WTC11 (cell line): ENCODE data around the gene ZNF358. TPM values are rescaled to one million over a fixed set of nuclear protein-coding genes. Genes with fewer than 3 reads are reported as not detected.

Experiments
- ATAC-seq: fragments of 200-7000 bp; cut with Tn5 transposase; 2 replicates; pipeline ENCODE4 v1.10.0; 2021; ENCODE audit warnings: mild to moderate bottlenecking, moderate library complexity
- CTCF ChIA-PET: fragments of 300-600 bp; sonication (Branson Sonifier 250); formaldehyde crosslinking; loops from one replicate; lab custom pipeline; 2021; ENCODE audit warnings: antibody characterized with exemption; lab: Charles Lee
- POLR2A ChIA-PET: fragments of 350-600 bp; sonication (Branson Sonifier 250); formaldehyde crosslinking; loops from one replicate; lab custom pipeline; 2021; ENCODE audit warnings: antibody characterized with exemption; lab: Charles Lee
- DNase-seq: peaks from one replicate; pipeline ENCODE4 v3.0.0; 2021; ENCODE audit warnings: low spot score
- H3K27ac Mint-ChIP-seq: 2 replicates; pipeline ENCODE4 v1.8.0; 2021; ENCODE audit warnings: mixed read lengths
- H3K27me3 Mint-ChIP-seq: 2 replicates; pipeline ENCODE4 v1.8.0; 2021; ENCODE audit warnings: low read depth, mild to moderate bottlenecking, moderate library complexity, mixed read lengths
- H3K36me3 Mint-ChIP-seq: 2 replicates; pipeline ENCODE4 v1.8.0; 2021; ENCODE audit warnings: mixed read lengths
- H3K4me1 Mint-ChIP-seq: 2 replicates; pipeline ENCODE4 v1.8.0; 2022; ENCODE audit warnings: mixed read lengths
- H3K4me3 Mint-ChIP-seq: 2 replicates; pipeline ENCODE4 v1.8.0; 2021; ENCODE audit warnings: mild to moderate bottlenecking, moderate library complexity, mixed read lengths
- H3K9me3 Mint-ChIP-seq: 2 replicates; pipeline ENCODE4 v1.8.0; 2021; ENCODE audit warnings: mixed read lengths
- ATF1 ChIP-seq: sonication (generic); formaldehyde crosslinking; IDR thresholded peaks from 2 replicates; pipeline ENCODE4 v1.8.1; 2023; ENCODE audit warnings: mild to moderate bottlenecking, moderate library complexity, missing genetic modification reagents
- ESRRA ChIP-seq: sonication (generic); formaldehyde crosslinking; IDR thresholded peaks from 2 replicates; pipeline ENCODE4 v1.8.1; 2022; ENCODE audit warnings: mild to moderate bottlenecking, missing genetic modification reagents, borderline replicate concordance
- IRF2 ChIP-seq: sonication (generic); formaldehyde crosslinking; IDR thresholded peaks from 2 replicates; pipeline ENCODE4 v1.8.0; 2022; ENCODE audit warnings: low read depth, missing genetic modification reagents, borderline replicate concordance
- JAZF1 ChIP-seq: fragments of 250-450 bp; sonication (Bioruptor Pico); IDR thresholded peaks from 2 replicates; pipeline ENCODE4 v1.9.0; 2021; ENCODE audit warnings: moderate library complexity, mild to moderate bottlenecking, inconsistent platforms
- MXD4 ChIP-seq: fragments of 250-450 bp; sonication (Bioruptor Pico); IDR thresholded peaks from 2 replicates; pipeline ENCODE4 v1.8.0; 2021; ENCODE audit warnings: mild to moderate bottlenecking, moderate library complexity, borderline replicate concordance
- MYBL2 ChIP-seq: sonication (generic); formaldehyde crosslinking; IDR thresholded peaks from 2 replicates; pipeline ENCODE4 v1.8.1; 2023; ENCODE audit warnings: mild to moderate bottlenecking, moderate library complexity, missing genetic modification reagents
- NFATC4 ChIP-seq: fragments of 250-450 bp; sonication (Bioruptor Pico); IDR thresholded peaks from 2 replicates; pipeline ENCODE4 v1.9.0; 2021; ENCODE audit warnings: mild to moderate bottlenecking
- NFE2L1 ChIP-seq: sonication (generic); formaldehyde crosslinking; IDR thresholded peaks from 2 replicates; pipeline ENCODE4 v1.8.1; 2023; ENCODE audit warnings: missing genetic modification reagents
- NR3C1 ChIP-seq: sonication (generic); formaldehyde crosslinking; conservative IDR thresholded peaks from 2 replicates; pipeline ENCODE4 v1.8.1; 2023; ENCODE audit warnings: low read depth, mild to moderate bottlenecking, missing genetic modification reagents
- TEAD4 ChIP-seq: sonication (generic); formaldehyde crosslinking; IDR thresholded peaks from 2 replicates; pipeline ENCODE4 v1.8.0; 2022; ENCODE audit warnings: mild to moderate bottlenecking, missing genetic modification reagents
- TP53 ChIP-seq: sonication (generic); formaldehyde crosslinking; IDR thresholded peaks from 2 replicates; pipeline ENCODE4 v1.8.1; 2023; ENCODE audit warnings: mild to moderate bottlenecking, missing genetic modification reagents
- total RNA-seq: library from RNA; stranded (reverse); gene quantifications from 3 replicates; pipeline ENCODE4 v1.2.3, GENCODE V29; 2021
- TF ChIP-seq, protein P1 (sequence below): sonication (generic); formaldehyde crosslinking; IDR thresholded peaks from 2 replicates; pipeline ENCODE4 v1.8.1; 2022; ENCODE audit warnings: mild to moderate bottlenecking, moderate library complexity, missing genetic modification reagents
- TF ChIP-seq, protein P2 (sequence below): sonication (generic); formaldehyde crosslinking; IDR thresholded peaks from 2 replicates; pipeline ENCODE4 v1.8.1; 2022; ENCODE audit warnings: missing genetic modification reagents, borderline replicate concordance
- TF ChIP-seq, protein P3 (sequence below): sonication (generic); formaldehyde crosslinking; IDR thresholded peaks from 2 replicates; pipeline ENCODE4 v1.8.1; 2022; ENCODE audit warnings: mild to moderate bottlenecking, missing genetic modification reagents, moderate library complexity, borderline replicate concordance
- TF ChIP-seq, protein P4 (sequence below): fragments of 250-450 bp; sonication (Bioruptor Pico); IDR thresholded peaks from 2 replicates; pipeline ENCODE4 v1.8.0; 2021; ENCODE audit warnings: mild to moderate bottlenecking
- TF ChIP-seq, protein P5 (sequence below): sonication (generic); formaldehyde crosslinking; IDR thresholded peaks from 2 replicates; pipeline ENCODE4 v1.8.1; 2023; ENCODE audit warnings: mild to moderate bottlenecking, missing genetic modification reagents, moderate library complexity
- TF ChIP-seq, protein P6 (sequence below): sonication (generic); formaldehyde crosslinking; IDR thresholded peaks from 2 replicates; pipeline ENCODE4 v1.8.0; 2022; ENCODE audit warnings: mild to moderate bottlenecking, missing genetic modification reagents
- TF ChIP-seq, protein P7 (sequence below): sonication (generic); formaldehyde crosslinking; IDR thresholded peaks from 2 replicates; pipeline ENCODE4 v1.8.0; 2022; ENCODE audit warnings: mild to moderate bottlenecking, missing genetic modification reagents
- TF ChIP-seq, protein P8 (sequence below): fragments of 250-450 bp; sonication (Bioruptor Pico); IDR thresholded peaks from 2 replicates; pipeline ENCODE4 v1.9.0; 2021; ENCODE audit warnings: mild to moderate bottlenecking, borderline replicate concordance

Gene ZNF358
- total RNA-seq, 1 experiment from 2014 or later, result 37.5 TPM

DNA sequence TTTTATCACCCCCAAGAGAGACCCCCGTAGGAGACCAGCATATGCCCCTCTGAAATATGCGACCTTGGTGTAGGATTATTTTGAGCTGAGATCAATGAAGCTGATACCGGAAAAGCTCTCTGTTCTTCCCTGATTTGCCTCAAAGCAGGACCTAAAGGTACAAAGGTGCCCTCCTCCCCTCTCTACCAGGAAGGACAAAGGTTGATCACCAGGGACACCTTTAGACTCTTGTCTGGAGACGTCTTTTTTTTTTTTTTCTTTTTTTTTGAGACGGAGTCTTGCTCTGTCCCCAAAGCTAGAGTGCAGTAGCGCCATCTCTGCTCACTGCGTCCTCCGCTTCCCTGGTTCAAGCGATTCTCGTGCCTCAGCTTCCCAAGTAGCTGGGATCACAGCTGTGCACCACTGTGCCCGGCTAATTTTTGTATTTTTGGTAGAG, 26.3 kb upstream of the ZNF358 start:
- Mint-ChIP-seq H3K27me3 (peaks cover 8% of the 10 kb centered on the region), H3K4me3 (peak overlapping the region; percentile 41), H3K4me1 (peaks cover 12% of the 10 kb centered on the region), H3K9me3 (no peaks in the 10 kb centered on the region), H3K27ac (peak overlapping the region; percentile 92), H3K36me3 (no peaks in the 10 kb centered on the region)
- DNase-seq (no peak), ATAC-seq (peak; percentile 12)
- ChIA-PET POLR2A (interaction anchor here (1.5 kb wide), 1 partner anchor 17 kb away, joined by 4 read pairs; no protein-coding TSS in a partner anchor), CTCF (interaction anchor here (0.6 to 1.6 kb wide), 11 partner anchors 11 to 646 kb away, joined by 3 to 7 read pairs (median 4); partner anchors contain the start of genes CLEC4M and MCOLN1)
- TF ChIP-seq, protein P1, sequence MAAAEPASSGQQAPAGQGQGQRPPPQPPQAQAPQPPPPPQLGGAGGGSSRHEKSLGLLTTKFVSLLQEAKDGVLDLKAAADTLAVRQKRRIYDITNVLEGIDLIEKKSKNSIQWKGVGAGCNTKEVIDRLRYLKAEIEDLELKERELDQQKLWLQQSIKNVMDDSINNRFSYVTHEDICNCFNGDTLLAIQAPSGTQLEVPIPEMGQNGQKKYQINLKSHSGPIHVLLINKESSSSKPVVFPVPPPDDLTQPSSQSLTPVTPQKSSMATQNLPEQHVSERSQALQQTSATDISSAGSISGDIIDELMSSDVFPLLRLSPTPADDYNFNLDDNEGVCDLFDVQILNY (CRISPR knock-in tag), result no peak
- no peak for TF ChIP-seq MYBL2 (CRISPR knock-in tag)
- TF ChIP-seq TP53 (CRISPR knock-in tag), result no peak
- no peak for TF ChIP-seq TEAD4
- TF ChIP-seq, protein P2, sequence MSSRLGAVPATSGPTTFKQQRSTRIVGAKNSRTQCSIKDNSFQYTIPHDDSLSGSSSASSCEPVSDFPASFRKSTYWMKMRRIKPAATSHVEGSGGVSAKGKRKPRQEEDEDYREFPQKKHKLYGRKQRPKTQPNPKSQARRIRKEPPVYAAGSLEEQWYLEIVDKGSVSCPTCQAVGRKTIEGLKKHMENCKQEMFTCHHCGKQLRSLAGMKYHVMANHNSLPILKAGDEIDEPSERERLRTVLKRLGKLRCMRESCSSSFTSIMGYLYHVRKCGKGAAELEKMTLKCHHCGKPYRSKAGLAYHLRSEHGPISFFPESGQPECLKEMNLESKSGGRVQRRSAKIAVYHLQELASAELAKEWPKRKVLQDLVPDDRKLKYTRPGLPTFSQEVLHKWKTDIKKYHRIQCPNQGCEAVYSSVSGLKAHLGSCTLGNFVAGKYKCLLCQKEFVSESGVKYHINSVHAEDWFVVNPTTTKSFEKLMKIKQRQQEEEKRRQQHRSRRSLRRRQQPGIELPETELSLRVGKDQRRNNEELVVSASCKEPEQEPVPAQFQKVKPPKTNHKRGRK (CRISPR knock-in tag), result no peak
- TF ChIP-seq, protein P3, sequence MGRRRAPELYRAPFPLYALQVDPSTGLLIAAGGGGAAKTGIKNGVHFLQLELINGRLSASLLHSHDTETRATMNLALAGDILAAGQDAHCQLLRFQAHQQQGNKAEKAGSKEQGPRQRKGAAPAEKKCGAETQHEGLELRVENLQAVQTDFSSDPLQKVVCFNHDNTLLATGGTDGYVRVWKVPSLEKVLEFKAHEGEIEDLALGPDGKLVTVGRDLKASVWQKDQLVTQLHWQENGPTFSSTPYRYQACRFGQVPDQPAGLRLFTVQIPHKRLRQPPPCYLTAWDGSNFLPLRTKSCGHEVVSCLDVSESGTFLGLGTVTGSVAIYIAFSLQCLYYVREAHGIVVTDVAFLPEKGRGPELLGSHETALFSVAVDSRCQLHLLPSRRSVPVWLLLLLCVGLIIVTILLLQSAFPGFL (CRISPR knock-in tag), result no peak
- TF ChIP-seq JAZF1 (CRISPR knock-in tag), result no peak
- no peak for TF ChIP-seq IRF2 (CRISPR knock-in tag)
- TF ChIP-seq, protein P4, sequence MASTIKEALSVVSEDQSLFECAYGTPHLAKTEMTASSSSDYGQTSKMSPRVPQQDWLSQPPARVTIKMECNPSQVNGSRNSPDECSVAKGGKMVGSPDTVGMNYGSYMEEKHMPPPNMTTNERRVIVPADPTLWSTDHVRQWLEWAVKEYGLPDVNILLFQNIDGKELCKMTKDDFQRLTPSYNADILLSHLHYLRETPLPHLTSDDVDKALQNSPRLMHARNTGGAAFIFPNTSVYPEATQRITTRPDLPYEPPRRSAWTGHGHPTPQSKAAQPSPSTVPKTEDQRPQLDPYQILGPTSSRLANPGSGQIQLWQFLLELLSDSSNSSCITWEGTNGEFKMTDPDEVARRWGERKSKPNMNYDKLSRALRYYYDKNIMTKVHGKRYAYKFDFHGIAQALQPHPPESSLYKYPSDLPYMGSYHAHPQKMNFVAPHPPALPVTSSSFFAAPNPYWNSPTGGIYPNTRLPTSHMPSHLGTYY (CRISPR knock-in tag), result no peak
- TF ChIP-seq, protein P5, sequence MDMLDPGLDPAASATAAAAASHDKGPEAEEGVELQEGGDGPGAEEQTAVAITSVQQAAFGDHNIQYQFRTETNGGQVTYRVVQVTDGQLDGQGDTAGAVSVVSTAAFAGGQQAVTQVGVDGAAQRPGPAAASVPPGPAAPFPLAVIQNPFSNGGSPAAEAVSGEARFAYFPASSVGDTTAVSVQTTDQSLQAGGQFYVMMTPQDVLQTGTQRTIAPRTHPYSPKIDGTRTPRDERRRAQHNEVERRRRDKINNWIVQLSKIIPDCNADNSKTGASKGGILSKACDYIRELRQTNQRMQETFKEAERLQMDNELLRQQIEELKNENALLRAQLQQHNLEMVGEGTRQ (CRISPR knock-in tag), result no peak
- TF ChIP-seq, protein P6, sequence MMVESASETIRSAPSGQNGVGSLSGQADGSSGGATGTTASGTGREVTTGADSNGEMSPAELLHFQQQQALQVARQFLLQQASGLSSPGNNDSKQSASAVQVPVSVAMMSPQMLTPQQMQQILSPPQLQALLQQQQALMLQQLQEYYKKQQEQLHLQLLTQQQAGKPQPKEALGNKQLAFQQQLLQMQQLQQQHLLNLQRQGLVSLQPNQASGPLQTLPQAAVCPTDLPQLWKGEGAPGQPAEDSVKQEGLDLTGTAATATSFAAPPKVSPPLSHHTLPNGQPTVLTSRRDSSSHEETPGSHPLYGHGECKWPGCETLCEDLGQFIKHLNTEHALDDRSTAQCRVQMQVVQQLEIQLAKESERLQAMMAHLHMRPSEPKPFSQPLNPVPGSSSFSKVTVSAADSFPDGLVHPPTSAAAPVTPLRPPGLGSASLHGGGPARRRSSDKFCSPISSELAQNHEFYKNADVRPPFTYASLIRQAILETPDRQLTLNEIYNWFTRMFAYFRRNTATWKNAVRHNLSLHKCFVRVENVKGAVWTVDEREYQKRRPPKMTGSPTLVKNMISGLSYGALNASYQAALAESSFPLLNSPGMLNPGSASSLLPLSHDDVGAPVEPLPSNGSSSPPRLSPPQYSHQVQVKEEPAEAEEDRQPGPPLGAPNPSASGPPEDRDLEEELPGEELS, result no peak
- TF ChIP-seq, protein P7, sequence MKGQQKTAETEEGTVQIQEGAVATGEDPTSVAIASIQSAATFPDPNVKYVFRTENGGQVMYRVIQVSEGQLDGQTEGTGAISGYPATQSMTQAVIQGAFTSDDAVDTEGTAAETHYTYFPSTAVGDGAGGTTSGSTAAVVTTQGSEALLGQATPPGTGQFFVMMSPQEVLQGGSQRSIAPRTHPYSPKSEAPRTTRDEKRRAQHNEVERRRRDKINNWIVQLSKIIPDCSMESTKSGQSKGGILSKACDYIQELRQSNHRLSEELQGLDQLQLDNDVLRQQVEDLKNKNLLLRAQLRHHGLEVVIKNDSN (CRISPR knock-in tag), result no peak
- TF ChIP-seq ESRRA (CRISPR knock-in tag), result no peak
- no peak for TF ChIP-seq MXD4
- TF ChIP-seq NFATC4 (CRISPR knock-in tag), result no peak
- TF ChIP-seq, all 79 proteins: peak for 0

DNA sequence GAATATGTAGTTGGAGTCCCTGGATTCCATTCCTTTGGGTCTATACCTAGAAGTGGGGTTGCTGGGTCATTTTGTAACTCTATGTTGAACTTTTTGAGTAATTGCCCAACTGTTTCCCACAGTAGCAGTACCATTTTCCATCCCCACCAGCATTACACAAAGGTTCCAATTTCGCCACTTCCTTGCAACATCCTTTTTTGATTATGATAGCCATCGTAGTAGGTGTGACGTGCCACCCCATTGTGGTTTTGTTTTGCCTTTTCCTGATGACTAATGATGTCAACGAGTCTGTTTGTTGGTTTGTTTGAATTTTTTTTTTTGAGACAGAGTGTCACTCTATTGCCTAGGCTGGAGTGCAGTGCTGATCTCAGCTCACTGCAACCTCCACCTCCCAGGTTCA, 23.8 kb upstream of the ZNF358 start:
- Mint-ChIP-seq H3K36me3 (no peaks in the 10 kb centered on the region), H3K27me3 (peaks cover 24% of the 10 kb centered on the region), H3K9me3 (no peaks in the 10 kb centered on the region), H3K4me3 (no peak overlapping the region), H3K27ac (no peak overlapping the region), H3K4me1 (peaks cover 12% of the 10 kb centered on the region)
- TF ChIP-seq ATF1 (CRISPR knock-in tag) (no peak), NR3C1 (CRISPR knock-in tag) (no peak), NFE2L1 (CRISPR knock-in tag) (no peak)
- TF ChIP-seq, protein P8, sequence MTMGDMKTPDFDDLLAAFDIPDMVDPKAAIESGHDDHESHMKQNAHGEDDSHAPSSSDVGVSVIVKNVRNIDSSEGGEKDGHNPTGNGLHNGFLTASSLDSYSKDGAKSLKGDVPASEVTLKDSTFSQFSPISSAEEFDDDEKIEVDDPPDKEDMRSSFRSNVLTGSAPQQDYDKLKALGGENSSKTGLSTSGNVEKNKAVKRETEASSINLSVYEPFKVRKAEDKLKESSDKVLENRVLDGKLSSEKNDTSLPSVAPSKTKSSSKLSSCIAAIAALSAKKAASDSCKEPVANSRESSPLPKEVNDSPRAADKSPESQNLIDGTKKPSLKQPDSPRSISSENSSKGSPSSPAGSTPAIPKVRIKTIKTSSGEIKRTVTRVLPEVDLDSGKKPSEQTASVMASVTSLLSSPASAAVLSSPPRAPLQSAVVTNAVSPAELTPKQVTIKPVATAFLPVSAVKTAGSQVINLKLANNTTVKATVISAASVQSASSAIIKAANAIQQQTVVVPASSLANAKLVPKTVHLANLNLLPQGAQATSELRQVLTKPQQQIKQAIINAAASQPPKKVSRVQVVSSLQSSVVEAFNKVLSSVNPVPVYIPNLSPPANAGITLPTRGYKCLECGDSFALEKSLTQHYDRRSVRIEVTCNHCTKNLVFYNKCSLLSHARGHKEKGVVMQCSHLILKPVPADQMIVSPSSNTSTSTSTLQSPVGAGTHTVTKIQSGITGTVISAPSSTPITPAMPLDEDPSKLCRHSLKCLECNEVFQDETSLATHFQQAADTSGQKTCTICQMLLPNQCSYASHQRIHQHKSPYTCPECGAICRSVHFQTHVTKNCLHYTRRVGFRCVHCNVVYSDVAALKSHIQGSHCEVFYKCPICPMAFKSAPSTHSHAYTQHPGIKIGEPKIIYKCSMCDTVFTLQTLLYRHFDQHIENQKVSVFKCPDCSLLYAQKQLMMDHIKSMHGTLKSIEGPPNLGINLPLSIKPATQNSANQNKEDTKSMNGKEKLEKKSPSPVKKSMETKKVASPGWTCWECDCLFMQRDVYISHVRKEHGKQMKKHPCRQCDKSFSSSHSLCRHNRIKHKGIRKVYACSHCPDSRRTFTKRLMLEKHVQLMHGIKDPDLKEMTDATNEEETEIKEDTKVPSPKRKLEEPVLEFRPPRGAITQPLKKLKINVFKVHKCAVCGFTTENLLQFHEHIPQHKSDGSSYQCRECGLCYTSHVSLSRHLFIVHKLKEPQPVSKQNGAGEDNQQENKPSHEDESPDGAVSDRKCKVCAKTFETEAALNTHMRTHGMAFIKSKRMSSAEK (CRISPR knock-in tag), result no peak
- ChIA-PET CTCF (interaction anchor here (0.7 kb wide), 1 partner anchor 9 kb away, joined by 3 read pairs; no protein-coding TSS in a partner anchor), POLR2A (no interaction called here)
- no peak for ATAC-seq
- DNase-seq, result no peak
